ENCODE results near the gene PRDX3. TPM values are rescaled to one million over a fixed set of nuclear protein-coding genes. Genes with fewer than 3 reads are reported as not detected.

PRDX3 gene
- polyA plus RNA-seq, 2 of the 4 experiments (the other 2 are of a cell fraction), result 432 to 673 TPM

- no peak for TF ChIP-seq RCOR1 (IDR thresholded peaks at IDR 0.05; ENCODE audit: low read depth, low read length)
- no peak for TF ChIP-seq ESRRA (IDR thresholded peaks at IDR 0.05; ENCODE audit: borderline replicate concordance, low read length)
- no peak for TF ChIP-seq POLR2A (IDR thresholded peaks at IDR 0.05; ENCODE audit: low read length)
- TF ChIP-seq NR3C1 (IDR thresholded peaks at IDR 0.05), result no peak
- H3K4me2 ChIP-seq, result no peak overlapping the region
- FAIRE-seq (no peak), DNase-seq (ENCODE audit: low read depth in 1 of 2, low spot score in 1 of 2) (no peak), ATAC-seq (no peak)
- WGBS (ENCODE audit: missing lambda C conversion rate), result 88% methylated on average over 5 of the region's 5 CpGs
- peaks cover 17% of the 10 kb centered on the region; the same call in 1 of the 3 replicates for H3K4me1 ChIP-seq
- POLR2A ChIA-PET, result no interaction called here
- H3K4me3 ChIP-seq, result no peak overlapping the region
- no peaks in the 10 kb centered on the region for H3K9me3 ChIP-seq
- CTCF ChIA-PET, result interaction anchor here (1.7 to 1.9 kb wide), 2 partner anchors 10 to 13 kb away, joined by 7 to 8 read pairs; partner anchors contain the start of gene GRK5
- H3K27ac ChIP-seq, result no peak overlapping the region
Measured at GRCh38 chr10:119219871-119220270, 41.3 kb upstream of the PRDX3 start.

DNA sequence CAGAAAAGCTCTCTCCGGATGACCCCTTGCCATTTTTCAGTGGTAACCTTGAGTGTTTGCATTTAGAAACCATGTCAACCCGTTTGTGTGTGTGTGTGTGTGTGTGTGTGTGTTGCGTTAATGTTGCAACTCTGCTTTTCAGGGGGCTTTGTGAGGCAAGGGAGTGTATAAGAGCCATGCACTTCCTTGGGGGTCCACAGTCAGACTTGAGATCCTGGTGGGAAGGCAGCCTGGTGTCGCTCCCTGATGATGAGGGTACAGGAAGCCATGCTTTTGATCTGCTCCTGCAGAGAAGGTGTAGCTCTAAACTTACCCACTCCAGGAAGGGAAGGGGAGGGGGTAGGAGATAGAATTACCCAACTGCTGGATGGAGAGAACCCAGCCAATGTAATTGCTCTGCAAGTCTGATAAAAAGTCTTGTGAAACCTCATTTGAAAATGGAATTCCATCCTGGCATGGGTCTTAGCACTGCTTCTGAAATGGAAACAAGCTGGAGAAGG is 39.4 kb upstream of the PRDX3 start:
- peaks cover 17% of the 10 kb centered on the region; the same call in 1 of the 3 replicates for H3K4me1 ChIP-seq
- POLR2A ChIA-PET, result no interaction called here
- no peak for TF ChIP-seq GATA3 (IDR thresholded peaks at IDR 0.05; ENCODE audit: borderline replicate concordance)
- TF ChIP-seq, protein P1, sequence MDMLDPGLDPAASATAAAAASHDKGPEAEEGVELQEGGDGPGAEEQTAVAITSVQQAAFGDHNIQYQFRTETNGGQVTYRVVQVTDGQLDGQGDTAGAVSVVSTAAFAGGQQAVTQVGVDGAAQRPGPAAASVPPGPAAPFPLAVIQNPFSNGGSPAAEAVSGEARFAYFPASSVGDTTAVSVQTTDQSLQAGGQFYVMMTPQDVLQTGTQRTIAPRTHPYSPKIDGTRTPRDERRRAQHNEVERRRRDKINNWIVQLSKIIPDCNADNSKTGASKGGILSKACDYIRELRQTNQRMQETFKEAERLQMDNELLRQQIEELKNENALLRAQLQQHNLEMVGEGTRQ (IDR thresholded peaks at IDR 0.05), result no peak
- no peak for TF ChIP-seq RNF2 (IDR thresholded peaks at IDR 0.05; ENCODE audit: borderline replicate concordance, low read depth)
- no peak for TF ChIP-seq PHF8 (IDR thresholded peaks at IDR 0.05; ENCODE audit: borderline replicate concordance, low read depth)
- TF ChIP-seq MAFK (IDR thresholded peaks at IDR 0.05; ENCODE audit: partially characterized antibody), result no peak
- TF ChIP-seq FOXS1 (CRISPR knock-in tag; IDR thresholded peaks at IDR 0.05), result no peak
- no peak for ATAC-seq
- 86% methylated on average over 4 of the region's 4 CpGs for WGBS (ENCODE audit: missing lambda C conversion rate)
- no peak overlapping the region for H3K27ac ChIP-seq
- DNase-seq (ENCODE audit: low read depth in 1 of 2, low spot score in 1 of 2), result no peak
- H3K4me3 ChIP-seq, result no peak overlapping the region
- no peak for FAIRE-seq
- CTCF ChIA-PET, result interaction anchor here (1.0 to 3.0 kb wide), 4 partner anchors 8 to 272 kb away, joined by 4 to 14 read pairs (median 5); partner anchors contain the start of gene GRK5
- no peaks in the 10 kb centered on the region for H3K9me3 ChIP-seq
- H3K4me2 ChIP-seq, result no peak overlapping the region

DNA sequence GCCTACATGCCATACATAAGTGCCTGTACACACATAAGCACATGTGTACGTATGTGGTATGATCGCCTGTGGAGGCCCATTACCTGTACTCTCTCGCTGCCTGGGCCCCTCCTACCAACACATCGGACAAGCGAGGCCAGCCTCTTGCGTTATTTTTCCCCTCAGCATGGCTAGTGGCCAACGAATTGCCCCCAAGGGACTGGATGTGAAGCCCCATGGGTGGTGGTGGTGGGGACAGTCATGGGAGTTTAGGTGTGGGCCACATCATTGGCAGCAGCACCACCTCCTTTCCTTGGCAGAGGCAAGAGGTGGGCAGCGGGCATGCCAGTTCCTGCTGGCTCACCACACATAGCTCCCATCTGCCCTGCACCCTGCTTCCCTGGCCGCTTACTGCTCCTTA is 38.8 kb upstream of the PRDX3 start:
- TF ChIP-seq NPAS2 (CRISPR knock-in tag; IDR thresholded peaks at IDR 0.05; ENCODE audit: borderline replicate concordance), result no peak
- POLR2A ChIA-PET, result no interaction called here
- ATAC-seq (no peak), DNase-seq (ENCODE audit: low read depth in 1 of 2, low spot score in 1 of 2) (no peak), FAIRE-seq (no peak)
- H3K4me3 ChIP-seq, result no peak overlapping the region
- H3K4me1 ChIP-seq, result peaks cover 14% of the 10 kb centered on the region; the same call in 1 of the 3 replicates
- 86% methylated on average over 8 of the region's 9 CpGs for WGBS (ENCODE audit: missing lambda C conversion rate)
- H3K27ac ChIP-seq, result no peak overlapping the region
- CTCF ChIA-PET, result interaction anchor here (1.9 to 3.0 kb wide), 2 partner anchors 10 to 273 kb away, joined by 6 to 14 read pairs; partner anchors contain the start of gene GRK5
- H3K4me2 ChIP-seq, result no peak overlapping the region
- no peaks in the 10 kb centered on the region for H3K9me3 ChIP-seq

DNA sequence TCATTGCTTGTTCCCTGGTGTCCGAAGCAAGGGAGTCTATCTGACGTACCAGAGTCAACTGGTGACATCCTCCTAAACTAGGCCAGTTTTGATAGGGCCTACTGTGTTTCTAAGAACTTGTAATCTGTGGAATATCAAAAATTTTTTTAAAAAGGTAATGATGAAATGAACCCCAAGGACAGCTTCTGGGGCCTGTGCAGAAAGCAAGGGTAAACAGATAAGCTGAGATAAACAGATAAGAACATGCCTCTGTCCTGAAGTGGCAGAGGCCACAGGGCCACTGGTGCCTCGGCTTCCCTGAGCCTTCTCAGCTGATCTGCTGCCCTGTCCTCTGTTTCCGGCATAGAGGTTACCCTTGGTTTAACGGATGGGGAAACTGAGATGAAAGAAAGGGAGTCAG is 37.5 kb upstream of the PRDX3 start:
- CTCF ChIA-PET, result interaction anchor here (0.7 to 3.0 kb wide), 4 partner anchors 9 to 31 kb away, joined by 3 to 14 read pairs (median 6); partner anchors contain the start of gene GRK5
- POLR2A ChIA-PET, result no interaction called here
- FAIRE-seq (no peak), DNase-seq (ENCODE audit: low read depth in 1 of 2, low spot score in 1 of 2) (no peak), ATAC-seq (no peak)
- H3K4me2 ChIP-seq, result no peak overlapping the region
- H3K27ac ChIP-seq, result no peak overlapping the region
- TF ChIP-seq RFX5 (IDR thresholded peaks at IDR 0.05), result no peak
- TF ChIP-seq NFE2L2 (conservative IDR thresholded peaks at IDR 0.05; ENCODE audit: low read length), result no peak
- no peak for TF ChIP-seq ZC3H11A (IDR thresholded peaks at IDR 0.05)
- TF ChIP-seq BHLHE40 (IDR thresholded peaks at IDR 0.05; ENCODE audit: low read depth, low read length), result no peak
- H3K9me3 ChIP-seq, result no peaks in the 10 kb centered on the region
- 91% methylated on average over 5 of the region's 5 CpGs for WGBS (ENCODE audit: missing lambda C conversion rate)
- H3K4me3 ChIP-seq, result no peak overlapping the region
- peaks cover 5% of the 10 kb centered on the region; the same call in 2 of the 3 replicates for H3K4me1 ChIP-seq

DNA sequence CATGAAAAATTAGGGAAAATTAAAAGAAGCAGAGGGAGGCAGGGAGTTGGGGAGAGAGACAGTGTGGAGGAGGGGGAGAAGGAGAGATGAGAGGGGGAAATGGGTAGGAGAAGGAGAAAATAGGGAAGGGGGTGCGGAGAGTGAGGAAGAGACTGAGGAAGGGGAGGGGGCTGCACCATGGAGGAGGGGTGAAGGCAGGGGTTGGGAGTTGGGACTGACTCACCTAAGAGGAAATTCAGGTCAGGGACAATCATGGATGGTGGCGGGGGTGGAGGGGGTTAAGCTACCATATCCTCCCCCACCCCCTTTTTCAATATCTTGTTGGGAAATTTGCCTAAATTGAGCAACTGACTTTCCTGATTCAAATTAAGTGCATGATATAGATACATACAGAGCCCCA is 36.8 kb upstream of the PRDX3 start:
- POLR2A ChIA-PET, result no interaction called here
- Histone ChIP-seq H3K4me3 (no peak overlapping the region), H3K4me1 (peaks cover 8% of the 10 kb centered on the region; the same call in 2 of the 3 replicates), H3K4me2 (no peak overlapping the region), H3K9me3 (no peaks in the 10 kb centered on the region), H3K27ac (no peak overlapping the region)
- DNase-seq (ENCODE audit: low read depth in 1 of 2, low spot score in 1 of 2) (no peak), FAIRE-seq (no peak), ATAC-seq (no peak)
- CTCF ChIA-PET, result interaction anchor here (0.7 to 2.2 kb wide), 4 partner anchors 8 to 229 kb away, joined by 3 to 9 read pairs (median 5); partner anchors contain the start of gene GRK5
- WGBS (ENCODE audit: missing lambda C conversion rate), result 82% methylated on average over 2 of the region's 2 CpGs
- TF ChIP-seq FOSL2 (IDR thresholded peaks at IDR 0.05), result no peak
- TF ChIP-seq FOSL2 (CRISPR knock-in tag; IDR thresholded peaks at IDR 0.05), result no peak
- no peak for TF ChIP-seq REST (IDR thresholded peaks at IDR 0.05)
- no peak for TF ChIP-seq MAZ (IDR thresholded peaks at IDR 0.05; ENCODE audit: borderline replicate concordance, low read depth, low read length)
- no peak for TF ChIP-seq RFX5 (IDR thresholded peaks at IDR 0.05)
- no peak for TF ChIP-seq HOXA7 (CRISPR knock-in tag; IDR thresholded peaks at IDR 0.05)
- TF ChIP-seq HOXB13 (CRISPR knock-in tag; IDR thresholded peaks at IDR 0.05; ENCODE audit: low read depth), result no peak
- no peak for TF ChIP-seq FOXS1 (CRISPR knock-in tag; IDR thresholded peaks at IDR 0.05)
- TF ChIP-seq, protein P2, sequence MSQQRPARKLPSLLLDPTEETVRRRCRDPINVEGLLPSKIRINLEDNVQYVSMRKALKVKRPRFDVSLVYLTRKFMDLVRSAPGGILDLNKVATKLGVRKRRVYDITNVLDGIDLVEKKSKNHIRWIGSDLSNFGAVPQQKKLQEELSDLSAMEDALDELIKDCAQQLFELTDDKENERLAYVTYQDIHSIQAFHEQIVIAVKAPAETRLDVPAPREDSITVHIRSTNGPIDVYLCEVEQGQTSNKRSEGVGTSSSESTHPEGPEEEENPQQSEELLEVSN (IDR thresholded peaks at IDR 0.05; ENCODE audit: borderline replicate concordance, low read depth), result no peak

Measured in A549 (cell line).